Right lobe of liver (tissue), 4 donors: ENCODE data around the gene C9orf152.

Experiments
- CTCF ChIP-seq, 4 donors: fragments of 200-600 bp in 3 of 4; fragments of 450-650 bp in 1 of 4; IDR thresholded peaks; one replicate each; pipeline versions ENCODE4 v1.5.1 to v1.8.0; 2016 to 2022; ENCODE audit warnings: antibody characterized with exemption in 4 of 4, mild to moderate bottlenecking in 2 of 4
- POLR2A ChIP-seq: fragments of 450-650 bp; IDR thresholded peaks from one replicate; pipeline ENCODE4 v1.6.1; 2017; ENCODE audit warnings: antibody characterized with exemption, mild to moderate bottlenecking
- donor health status: DM: no; HTN: no; CAD: no.
- donor health status: DM: no; HTN: no; CAD: no.
- donor health status: DM: no; HTN: yes; CAD: no.

- TF ChIP-seq CTCF (IDR thresholded peaks at IDR 0.05): no peak
- TF ChIP-seq POLR2A: peak; percentile 0
These were observed 33.9 kb upstream of the C9orf152 start for GRCh38 chr9:110241858-110242321.
